ENCODE results near the gene ATP1A1.

GRCh38 chr1:116435806-116436610, 63.0 kb downstream of the ATP1A1 start:
- no peak for TF ChIP-seq PTTG1 (tag; IDR thresholded peaks at IDR 0.05; ENCODE audit: low read depth)
- TF ChIP-seq POLR2A (conservative IDR thresholded peaks at IDR 0.05) = no peak
- no peak for TF ChIP-seq TARDBP (IDR thresholded peaks at IDR 0.05)
- TF ChIP-seq ZFP36 (IDR thresholded peaks at IDR 0.05; ENCODE audit: low read depth, low read length, partially characterized antibody) = no peak
- no peak for TF ChIP-seq ZNF280B (CRISPR knock-in tag; IDR thresholded peaks at IDR 0.05)
